ENCODE data around the gene NPC1L1. TPM values are rescaled to one million over a fixed set of nuclear protein-coding genes. Genes with fewer than 3 reads are reported as not detected.
"Not testable (repeated sequence)": the region's sequence is repeated elsewhere in the genome, so short reads cannot be mapped to it uniquely, and the experiment has no call there.

NPC1L1 gene
- total RNA-seq, 1 experiment from 2014 or later: not detected

- peak; percentile 55 for DNase-seq (ENCODE audit: low read depth)
Observed at GRCh38 chr7:44565097-44565794, 24.1 kb upstream of the NPC1L1 start.

DNA sequence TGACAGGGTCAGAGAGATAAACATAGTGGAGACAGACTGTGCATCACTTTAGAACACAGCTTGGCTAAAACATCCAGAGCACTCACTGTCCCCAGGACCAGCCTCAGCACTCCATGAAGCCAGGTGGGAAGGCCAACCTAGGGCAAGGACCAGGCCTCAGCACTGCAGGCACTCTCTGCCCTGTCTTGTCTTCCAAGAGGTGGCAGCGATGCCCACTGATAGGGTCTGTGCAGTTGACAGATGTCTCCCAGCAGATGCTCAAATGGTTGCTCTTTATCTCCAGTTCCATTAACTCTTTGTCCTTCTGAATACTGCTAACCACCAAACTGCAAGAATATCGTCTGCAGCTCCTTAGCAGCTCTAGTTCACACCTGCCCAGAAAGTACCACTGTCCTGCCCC lies 23.5 kb upstream of the NPC1L1 start:
- no peak for DNase-seq (ENCODE audit: low read depth)

- DNase-seq (ENCODE audit: low read depth): no peak
Observed at GRCh38 chr7:44563171-44563679, 22.1 kb upstream of the NPC1L1 start.

DNA sequence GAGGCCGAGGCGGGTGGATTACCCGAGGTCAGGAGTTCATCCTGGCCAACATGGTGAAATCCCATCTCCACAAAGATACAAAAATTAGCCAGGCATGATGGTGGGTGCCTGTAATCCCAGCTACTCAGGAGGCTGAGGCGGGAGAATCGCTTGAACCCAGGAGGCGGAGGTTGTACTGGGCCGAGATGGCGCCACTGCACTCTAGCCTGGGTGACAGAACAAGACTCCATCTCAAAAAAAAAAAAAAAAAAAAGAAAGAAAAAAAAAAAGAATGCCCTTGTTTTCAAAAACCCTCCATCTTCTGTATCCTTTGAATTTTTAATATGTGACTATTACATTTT lies 21.5 kb upstream of the NPC1L1 start:
- DNase-seq (ENCODE audit: low read depth): not testable (repeated sequence)

GRCh38 chr7:44561962-44562621 lies 21.0 kb upstream of the NPC1L1 start:
- DNase-seq (ENCODE audit: low read depth): peak; percentile 94

DNA sequence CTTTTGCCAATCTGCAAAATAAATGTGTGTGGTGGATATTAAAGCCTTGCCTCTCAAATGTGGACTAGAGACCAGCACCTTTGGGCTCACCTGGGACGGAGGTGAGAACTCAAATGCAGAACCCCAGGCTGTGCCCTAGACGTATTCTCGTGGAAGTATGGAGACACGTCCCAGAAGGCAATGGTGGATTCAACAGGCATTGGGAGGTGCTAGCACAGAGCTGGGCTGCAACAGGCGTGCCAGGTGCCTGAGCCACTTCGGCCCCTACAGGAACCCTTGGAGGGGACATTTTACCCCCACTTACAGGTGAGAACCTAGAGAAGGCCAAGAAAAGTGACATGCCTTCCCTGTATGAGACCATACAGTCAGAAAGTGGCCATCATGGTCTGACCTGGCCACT lies 20.4 kb upstream of the NPC1L1 start:
- DNase-seq (ENCODE audit: low read depth): no peak

- DNase-seq (ENCODE audit: low read depth): no peak
Observed at GRCh38 chr7:44559485-44559884, 18.4 kb upstream of the NPC1L1 start.

GRCh38 chr7:44557485-44557884 lies 16.4 kb upstream of the NPC1L1 start:
- DNase-seq (ENCODE audit: low read depth): no peak

GRCh38 chr7:44555350-44555749 lies 14.2 kb upstream of the NPC1L1 start:
- DNase-seq (ENCODE audit: low read depth): no peak

DNA sequence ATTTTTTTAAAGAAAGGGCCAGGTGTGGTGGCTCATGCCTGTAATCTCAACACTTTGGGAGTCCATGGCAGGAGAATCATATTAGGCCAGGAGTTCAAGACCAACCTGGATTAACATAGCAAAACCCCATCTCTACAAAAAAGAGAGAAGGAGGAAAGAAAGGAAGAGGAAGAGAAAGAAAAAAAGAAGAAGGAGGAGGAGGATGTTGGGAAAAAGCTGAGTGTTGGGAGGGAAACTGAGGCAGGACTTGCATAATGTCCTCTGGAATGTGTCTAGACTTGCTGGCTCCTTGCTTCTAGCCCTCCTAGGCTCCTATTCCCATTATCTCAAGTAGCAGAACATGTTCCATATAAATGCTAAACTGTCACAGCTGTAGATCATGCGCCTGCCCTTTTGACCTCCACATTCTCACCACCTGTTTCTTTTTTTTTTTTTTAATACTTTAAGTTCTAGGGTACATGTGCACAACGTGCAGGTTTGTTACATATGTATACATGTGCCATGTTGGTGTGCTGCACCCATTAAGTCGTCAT lies 11.4 kb upstream of the NPC1L1 start:
- not testable (repeated sequence) for DNase-seq (ENCODE audit: low read depth)

- DNase-seq (ENCODE audit: low read depth): no peak
Observed at GRCh38 chr7:44549457-44549856, 8.3 kb upstream of the NPC1L1 start.

GRCh38 chr7:44548893-44549292 lies 7.8 kb upstream of the NPC1L1 start:
- no peak for DNase-seq (ENCODE audit: low read depth)

DNA sequence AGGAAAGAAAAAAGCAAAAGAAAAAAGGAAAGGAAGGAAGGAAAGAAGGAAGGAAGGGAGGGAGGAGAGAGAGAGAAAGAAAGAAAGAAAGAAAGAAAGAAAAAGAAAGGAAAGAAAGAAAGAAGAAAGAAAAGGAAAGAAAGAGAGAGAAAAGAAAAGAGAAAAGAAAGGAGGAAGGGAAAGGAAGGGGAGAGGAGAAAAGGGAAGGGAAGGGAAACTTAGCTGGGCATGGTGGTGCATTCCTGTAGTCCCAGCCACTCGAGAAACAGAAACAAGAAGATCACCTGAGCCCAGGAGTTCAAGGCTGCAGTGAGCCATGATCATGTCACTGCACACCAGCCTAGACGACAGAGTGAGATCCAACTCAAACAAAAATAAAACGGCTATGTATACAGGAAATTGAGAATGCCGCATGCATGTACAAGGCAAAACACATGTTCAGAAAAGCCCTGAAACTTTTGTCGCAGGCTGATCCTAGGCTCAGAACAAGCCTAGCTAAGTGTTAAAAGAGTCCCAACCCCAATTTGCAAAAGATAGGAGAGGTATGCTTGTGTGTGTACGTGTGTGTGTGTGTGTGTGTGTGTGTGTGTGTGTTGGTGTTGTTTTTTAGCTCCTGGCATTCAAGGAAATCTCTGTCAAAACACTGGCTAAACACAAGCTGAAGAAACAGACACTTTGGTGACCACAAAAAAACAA lies 6.6 kb upstream of the NPC1L1 start:
- peak; percentile 67 for DNase-seq (ENCODE audit: low read depth)

- no peak for DNase-seq (ENCODE audit: low read depth)
Observed at GRCh38 chr7:44541876-44542610, 913 bp upstream of the NPC1L1 start.

GRCh38 chr7:44540592-44541027 lies 520 bp downstream of the NPC1L1 start:
- DNase-seq (ENCODE audit: low read depth): no peak

DNA sequence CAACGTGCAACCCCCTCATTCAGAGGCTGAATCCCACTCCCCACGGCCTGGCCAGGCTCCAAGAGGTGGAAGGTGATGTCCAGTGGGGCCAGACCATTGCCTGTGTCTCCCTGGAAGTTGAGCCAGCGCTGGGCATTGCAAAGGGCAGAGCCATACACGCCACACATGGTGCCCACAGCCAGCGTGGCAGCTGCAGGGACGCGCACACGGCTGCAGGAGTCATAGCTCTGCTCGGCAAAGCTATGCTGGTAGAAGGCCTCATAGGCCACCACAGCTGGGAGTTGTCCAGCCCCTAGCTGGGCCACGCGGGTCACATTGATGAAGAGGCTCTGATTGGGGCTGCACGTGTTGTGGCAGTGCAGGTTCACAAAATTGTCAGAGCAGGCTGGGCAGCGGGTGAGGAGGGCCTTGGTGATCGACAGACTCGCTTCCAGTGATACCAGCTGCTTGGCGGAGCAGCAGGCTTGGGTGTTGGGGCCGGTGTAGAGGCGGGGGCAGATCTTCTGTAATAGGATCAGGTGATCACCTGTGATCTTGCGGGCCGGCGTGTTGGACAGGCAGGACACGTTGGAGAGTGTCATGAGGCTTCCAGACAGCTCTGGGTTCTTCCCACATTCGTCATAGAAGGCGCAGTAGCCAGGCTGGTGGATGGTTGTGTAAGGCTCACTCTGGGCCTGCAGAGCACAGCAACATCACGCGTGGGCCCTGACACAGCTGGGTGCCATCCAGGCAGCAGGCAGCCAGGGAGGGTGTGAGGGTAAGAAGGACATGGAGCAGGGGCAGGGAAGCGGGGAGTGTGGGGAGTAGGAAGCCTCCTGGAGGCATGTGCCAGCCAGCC lies 1.2 kb downstream of the NPC1L1 start:
- no peak for DNase-seq (ENCODE audit: low read depth)

DNA sequence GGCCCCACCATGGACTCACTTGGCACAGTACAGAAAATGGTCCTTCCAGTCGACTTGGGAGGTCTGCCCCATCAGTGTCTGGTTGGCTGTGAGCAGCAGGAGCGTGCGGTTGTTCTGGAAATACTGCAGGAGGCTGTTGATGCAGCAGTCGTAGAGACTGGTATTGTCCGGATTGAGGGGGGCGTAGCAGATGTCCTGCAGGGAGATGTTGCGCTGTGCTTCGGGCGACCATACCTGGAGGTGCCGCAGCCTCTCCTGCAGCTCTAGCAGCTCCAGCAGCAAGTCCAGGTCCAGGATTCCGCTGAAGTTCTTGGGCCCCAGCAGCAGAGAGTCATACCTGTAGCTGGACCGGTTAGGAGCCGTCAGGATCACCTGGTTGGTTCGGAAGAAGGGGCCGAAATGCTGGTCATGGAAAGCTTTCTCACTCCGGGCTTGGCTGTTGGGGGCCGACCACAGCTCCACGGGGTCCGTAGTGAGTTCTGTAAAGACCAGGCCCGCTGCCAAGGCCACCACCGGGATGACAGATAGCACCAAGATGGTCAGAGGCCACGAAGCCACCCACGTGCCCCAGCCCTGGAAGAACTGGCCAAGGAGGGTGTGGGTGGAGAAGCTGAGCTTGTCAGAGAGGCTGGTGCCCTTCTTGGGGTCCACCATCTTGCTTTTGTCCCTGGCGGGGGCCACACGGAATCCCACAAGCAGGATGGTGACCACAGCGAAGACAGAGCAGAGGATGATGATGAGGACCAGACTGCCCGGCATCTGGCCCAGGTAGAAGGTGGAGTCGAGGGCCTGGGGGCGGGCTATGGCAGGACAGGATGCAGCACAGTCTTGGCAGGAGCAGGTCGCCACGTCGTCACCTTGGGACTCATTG lies 2.1 kb downstream of the NPC1L1 start:
- no peak for DNase-seq (ENCODE audit: low read depth)

DNA sequence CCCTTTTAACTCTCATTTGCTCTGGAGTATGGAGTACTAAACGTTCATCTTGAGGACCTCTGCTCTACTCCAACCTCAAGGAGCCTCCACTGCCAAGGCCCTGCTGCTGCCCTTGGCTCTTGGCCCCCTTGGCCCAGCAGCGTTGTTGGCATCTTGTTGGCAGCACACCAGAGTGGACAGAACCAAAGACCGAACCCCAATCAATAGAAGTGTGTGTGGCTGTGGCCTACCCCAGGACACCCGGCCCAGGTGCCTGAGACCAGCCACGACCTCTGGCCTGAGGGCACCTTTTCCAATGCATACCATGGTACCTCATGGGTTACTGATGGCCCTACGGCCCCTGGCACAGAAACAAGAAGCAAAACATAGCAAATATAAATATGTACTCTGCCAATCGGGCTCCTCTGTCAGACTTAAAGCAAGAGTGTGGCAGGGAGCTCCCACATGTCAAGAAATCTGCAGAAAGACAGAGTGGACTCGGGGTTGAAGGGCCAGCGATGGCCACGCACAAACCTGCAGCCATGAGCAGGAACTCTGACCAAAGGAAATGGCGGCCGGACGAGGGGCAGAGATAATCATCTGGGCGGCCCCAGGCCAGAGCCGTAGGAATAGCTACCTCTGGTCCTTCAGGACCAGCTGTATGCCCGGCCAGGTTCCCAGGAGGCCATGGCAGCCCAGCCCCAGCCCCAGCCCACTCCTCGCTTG lies 2.9 kb downstream of the NPC1L1 start:
- no peak for DNase-seq (ENCODE audit: low read depth)

DNA sequence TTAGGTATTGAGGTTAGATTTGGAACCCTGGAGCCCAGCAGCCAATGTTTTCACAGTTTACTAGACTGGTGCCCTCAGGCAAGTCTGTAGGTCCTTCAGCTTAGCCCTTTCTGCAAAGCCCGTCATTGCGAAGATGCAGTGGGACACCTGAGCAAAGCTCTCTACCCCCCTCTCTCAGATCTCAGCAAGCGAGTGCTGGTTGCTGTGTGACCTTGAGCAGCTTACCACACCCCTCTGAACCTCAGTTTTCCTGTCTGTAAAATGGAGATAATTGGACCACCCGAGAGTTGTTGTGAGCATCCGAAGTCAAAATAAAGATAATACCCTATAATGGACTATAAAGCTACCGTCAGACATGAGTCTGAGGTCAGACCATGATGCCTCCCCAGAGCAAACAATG lies 3.7 kb downstream of the NPC1L1 start:
- no peak for DNase-seq (ENCODE audit: low read depth)
